Measurements from ENCODE around the gene CRK.
"Not testable (repeated sequence)": the region's sequence is repeated elsewhere in the genome, so short reads cannot be mapped to it uniquely, and the experiment has no call there.

DNA sequence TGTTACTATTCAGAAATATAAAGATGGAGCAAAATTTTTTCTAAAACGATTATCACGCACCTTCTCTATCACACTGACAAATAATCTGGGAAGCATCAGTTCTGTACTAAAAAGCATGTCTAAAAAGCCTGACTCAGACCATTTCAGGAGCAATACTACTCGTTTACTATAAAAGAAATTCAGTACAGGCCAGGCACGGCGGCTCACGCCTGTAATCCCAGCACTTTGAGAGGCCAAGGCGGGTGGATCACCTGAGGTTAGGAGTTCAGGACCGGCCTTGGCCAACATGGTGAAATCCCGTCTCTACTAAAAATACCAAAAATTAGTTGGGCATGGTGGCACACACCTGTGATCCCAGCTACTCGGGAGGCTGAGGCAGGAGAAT lies 77.6 kb downstream of the CRK start:
- TF ChIP-seq POLR2A, EP300 (IDR thresholded peaks at IDR 0.05): not testable (repeated sequence)
- TF ChIP-seq, protein P1, sequence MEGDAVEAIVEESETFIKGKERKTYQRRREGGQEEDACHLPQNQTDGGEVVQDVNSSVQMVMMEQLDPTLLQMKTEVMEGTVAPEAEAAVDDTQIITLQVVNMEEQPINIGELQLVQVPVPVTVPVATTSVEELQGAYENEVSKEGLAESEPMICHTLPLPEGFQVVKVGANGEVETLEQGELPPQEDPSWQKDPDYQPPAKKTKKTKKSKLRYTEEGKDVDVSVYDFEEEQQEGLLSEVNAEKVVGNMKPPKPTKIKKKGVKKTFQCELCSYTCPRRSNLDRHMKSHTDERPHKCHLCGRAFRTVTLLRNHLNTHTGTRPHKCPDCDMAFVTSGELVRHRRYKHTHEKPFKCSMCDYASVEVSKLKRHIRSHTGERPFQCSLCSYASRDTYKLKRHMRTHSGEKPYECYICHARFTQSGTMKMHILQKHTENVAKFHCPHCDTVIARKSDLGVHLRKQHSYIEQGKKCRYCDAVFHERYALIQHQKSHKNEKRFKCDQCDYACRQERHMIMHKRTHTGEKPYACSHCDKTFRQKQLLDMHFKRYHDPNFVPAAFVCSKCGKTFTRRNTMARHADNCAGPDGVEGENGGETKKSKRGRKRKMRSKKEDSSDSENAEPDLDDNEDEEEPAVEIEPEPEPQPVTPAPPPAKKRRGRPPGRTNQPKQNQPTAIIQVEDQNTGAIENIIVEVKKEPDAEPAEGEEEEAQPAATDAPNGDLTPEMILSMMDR (IDR thresholded peaks at IDR 0.05), result not testable (repeated sequence)
